Ovary (tissue), 9 donors: Measurements from ENCODE around the gene DNER. TPM values are rescaled to one million over a fixed set of nuclear protein-coding genes. Genes with fewer than 3 reads are reported as not detected.

ENCODE experiments used
- DNase-seq, 5 donors: peaks; one replicate each; pipeline ENCODE4 v3.0.0-alpha.2; 2019 to 2020
- H3K27ac ChIP-seq, 2 donors: fragments of 200-600 bp; one replicate each; pipeline versions ENCODE4 v1.5.1 to v1.8.0; 2019 to 2022
- H3K27me3 ChIP-seq: fragments of 200-600 bp; one replicate; pipeline ENCODE4 v1.8.0; 2022
- H3K36me3 ChIP-seq: fragments of 200-600 bp; sonication (generic); one replicate; pipeline ENCODE4 v1.5.1; 2019
- H3K4me1 ChIP-seq: one replicate; pipeline ENCODE4 v1.8.1; 2013; ENCODE audit warnings: mild to moderate bottlenecking, moderate library complexity; ENCODE audit not compliant: insufficient read depth
- H3K4me3 ChIP-seq: fragments of 200-600 bp; sonication (generic); one replicate; pipeline ENCODE4 v1.5.1; 2017
- H3K9me3 ChIP-seq, 2 donors: fragments of 200-600 bp in 1 of 2; sonication (generic) in 1 of 2; one replicate each; pipeline versions ENCODE4 v1.5.1 to v1.8.1; 2013 to 2019; ENCODE audit warnings: mild to moderate bottlenecking in 1 of 2, moderate library complexity in 1 of 2
- EP300 ChIP-seq: sonication (generic); formaldehyde crosslinking; IDR thresholded peaks from one replicate; pipeline ENCODE4 v1.6.1; 2017; ENCODE audit warnings: antibody characterized with exemption
- POLR2A ChIP-seq: fragments of 450-650 bp; IDR thresholded peaks from one replicate; pipeline ENCODE4 v1.6.1; 2017; ENCODE audit warnings: antibody characterized with exemption, mild to moderate bottlenecking, moderate library complexity
- WGBS, 3 donors: extraction: QIAGEN DNeasy Blood & Tissue Kit in 1 of 3; methylation state at CpG; one replicate each; pipeline versions ENCODE4 v1.1.5 to v1.1.7; 2013 to 2017; 5-methylcytosine and 5-hydroxymethylcytosine counted together
- intact Hi-C, 4 donors: fragments of 100-400 bp; cut with DNase I; formaldehyde crosslinking; loops; one replicate each; pipeline versions ENCODE4 v1.11.0 to v1.15.1; 2022 to 2023
- polyA plus RNA-seq, 2 donors: library from polyadenylated mRNA; stranded (reverse); fragments of 200-250 nt in 1 of 2; fragments of 350-450 nt in 1 of 2; fragmentation: Illumina TruSeq in 1 of 2; extraction: RNeasy Lipid Tissue Mini Kit (QIAGEN cat#74804) in 1 of 2; gene quantifications; one replicate each; pipeline ENCODE4 v1.2.3, GENCODE V29; 2013 to 2014
- total RNA-seq, 7 donors: library from RNA; depleted of rRNA in 2 of 7; stranded (reverse); fragments of >200 nt in 2 of 7; fragmentation: NEBNext Ultra II Directional in 3 of 7; extraction: Animal tissue kit (Norgen Biotek cat#: 25700) in 3 of 7; gene quantifications; one replicate each; pipeline versions ENCODE4 v1.1.0 to v1.2.4, GENCODE V29; 2016 to 2023
- TF ChIP-seq, protein P1 (sequence below), 3 donors: fragments of 450-650 bp in 2 of 3; fragments of 200-600 bp in 1 of 3; IDR thresholded peaks; one replicate each; pipeline versions ENCODE4 v1.5.1 to v1.8.0; 2016 to 2022; ENCODE audit warnings: antibody characterized with exemption in 3 of 3, mild to moderate bottlenecking in 1 of 3
- donor health status: DM: no; HTN: no; CAD: no; lungs with moderate emphysema.
- donor health status: DM: no; HTN: no; CAD: no.
- donor health status: Bipolar disorder and iron deficiency.
- donor health status: DM: yes; HTN: yes; CAD: no.
- donor health status: DM: no; HTN: no; CAD: no.
- donor health status: DM: yes; HTN: yes; CAD: no.

Gene DNER
- total and polyA plus RNA-seq, 9 donors: 0.17 to 2.7 (median 1.2) TPM; not detected in 1

DNA sequence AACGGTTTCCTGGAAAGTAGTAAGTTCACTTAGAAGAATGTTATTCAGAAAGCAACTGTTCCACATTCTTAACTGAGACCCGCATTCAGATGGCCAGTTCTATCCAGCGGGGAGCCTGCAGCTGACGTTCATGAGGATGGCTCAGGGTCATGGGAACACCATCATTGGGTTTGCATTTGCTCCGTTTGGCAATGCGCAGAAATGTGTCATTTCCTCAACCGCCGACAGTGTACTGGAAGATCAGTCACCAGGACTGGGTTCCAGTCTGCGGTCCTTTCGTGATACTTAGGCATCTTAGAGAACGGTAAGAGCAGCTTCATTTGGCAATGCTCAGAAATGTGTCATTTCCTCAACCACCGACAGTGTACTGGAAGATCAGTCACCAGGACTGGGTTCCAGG, 104.0 kb downstream of the DNER start:
- TF ChIP-seq POLR2A (no peak), EP300 (no peak)
- TF ChIP-seq, protein P1, sequence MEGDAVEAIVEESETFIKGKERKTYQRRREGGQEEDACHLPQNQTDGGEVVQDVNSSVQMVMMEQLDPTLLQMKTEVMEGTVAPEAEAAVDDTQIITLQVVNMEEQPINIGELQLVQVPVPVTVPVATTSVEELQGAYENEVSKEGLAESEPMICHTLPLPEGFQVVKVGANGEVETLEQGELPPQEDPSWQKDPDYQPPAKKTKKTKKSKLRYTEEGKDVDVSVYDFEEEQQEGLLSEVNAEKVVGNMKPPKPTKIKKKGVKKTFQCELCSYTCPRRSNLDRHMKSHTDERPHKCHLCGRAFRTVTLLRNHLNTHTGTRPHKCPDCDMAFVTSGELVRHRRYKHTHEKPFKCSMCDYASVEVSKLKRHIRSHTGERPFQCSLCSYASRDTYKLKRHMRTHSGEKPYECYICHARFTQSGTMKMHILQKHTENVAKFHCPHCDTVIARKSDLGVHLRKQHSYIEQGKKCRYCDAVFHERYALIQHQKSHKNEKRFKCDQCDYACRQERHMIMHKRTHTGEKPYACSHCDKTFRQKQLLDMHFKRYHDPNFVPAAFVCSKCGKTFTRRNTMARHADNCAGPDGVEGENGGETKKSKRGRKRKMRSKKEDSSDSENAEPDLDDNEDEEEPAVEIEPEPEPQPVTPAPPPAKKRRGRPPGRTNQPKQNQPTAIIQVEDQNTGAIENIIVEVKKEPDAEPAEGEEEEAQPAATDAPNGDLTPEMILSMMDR (IDR thresholded peaks at IDR 0.05): no peak
- Histone ChIP-seq H3K4me1 (no peaks in the 10 kb centered on the region), H3K27me3 (no peaks in the 10 kb centered on the region), H3K27ac (no peak overlapping the region), H3K36me3 (no peaks in the 10 kb centered on the region), H3K9me3 (no peaks in the 10 kb centered on the region), H3K4me3 (no peak overlapping the region)
- intact Hi-C loops: no loop called here
- DNase-seq: no peak
- WGBS, 3 donors: 95 to 96% (median 95%) methylated on average over 12 of the region's 12 CpGs

DNA sequence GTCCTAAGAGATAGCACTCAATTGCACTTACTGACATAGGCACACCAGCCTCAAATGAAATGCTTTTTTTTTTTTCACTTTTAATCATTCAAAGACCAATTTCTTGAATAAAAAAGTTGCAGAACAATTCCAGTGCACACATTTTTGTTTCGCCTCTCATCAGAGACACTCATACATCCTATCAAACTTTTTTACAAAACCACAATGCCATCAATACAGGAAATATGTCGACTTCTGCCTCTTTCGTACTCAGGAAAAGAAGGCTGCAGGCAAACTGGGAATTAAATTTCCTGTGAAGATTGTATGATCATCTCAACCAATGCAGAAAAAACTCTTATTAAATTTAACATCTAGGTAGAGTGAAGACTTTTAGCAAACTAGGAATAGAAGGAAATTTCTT, 112.4 kb downstream of the DNER start:
- intact Hi-C loops: no loop called here
- TF ChIP-seq EP300 (no peak), POLR2A (no peak)
- TF ChIP-seq, protein P1 (IDR thresholded peaks at IDR 0.05): no peak
- H3K36me3 ChIP-seq: no peaks in the 10 kb centered on the region
- no peak overlapping the region for H3K27ac ChIP-seq
- no peaks in the 10 kb centered on the region for H3K4me1 ChIP-seq
- 66 to 72% (median 69%) methylated on average over 3 of the region's 3 CpGs for WGBS, 3 donors
- H3K27me3 ChIP-seq: no peaks in the 10 kb centered on the region
- DNase-seq: no peak
- H3K4me3 ChIP-seq: no peak overlapping the region
- no peaks in the 10 kb centered on the region for H3K9me3 ChIP-seq

DNA sequence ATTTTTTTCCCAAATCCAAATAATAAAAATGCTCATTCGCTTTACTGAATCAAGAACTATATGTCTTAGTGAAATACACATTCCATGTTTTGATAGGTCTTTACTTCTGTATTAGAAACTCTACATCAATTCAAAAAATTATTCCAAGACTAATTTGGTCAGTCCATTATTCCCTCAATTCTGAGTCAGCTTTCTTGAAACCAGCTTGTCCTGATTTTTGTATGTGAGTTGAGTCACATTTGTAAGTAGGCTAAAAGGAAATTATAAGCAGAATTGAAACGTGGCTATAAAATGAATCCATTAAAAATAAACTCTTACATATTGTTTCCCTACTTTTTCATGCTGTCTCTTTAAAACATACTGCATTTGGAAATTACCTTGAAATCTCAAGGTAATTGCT, 113.0 kb downstream of the DNER start:
- Histone ChIP-seq H3K9me3 (no peaks in the 10 kb centered on the region), H3K27me3 (no peaks in the 10 kb centered on the region), H3K36me3 (no peaks in the 10 kb centered on the region), H3K4me3 (no peak overlapping the region), H3K4me1 (no peaks in the 10 kb centered on the region), H3K27ac (no peak overlapping the region)
- no peak for DNase-seq
- intact Hi-C loops: no loop called here
- WGBS, 3 donors: 65 to 72% (median 71%) methylated on average over 2 of the region's 2 CpGs
- TF ChIP-seq EP300 (no peak), POLR2A (no peak)
- TF ChIP-seq, protein P1 (IDR thresholded peaks at IDR 0.05): no peak

DNA sequence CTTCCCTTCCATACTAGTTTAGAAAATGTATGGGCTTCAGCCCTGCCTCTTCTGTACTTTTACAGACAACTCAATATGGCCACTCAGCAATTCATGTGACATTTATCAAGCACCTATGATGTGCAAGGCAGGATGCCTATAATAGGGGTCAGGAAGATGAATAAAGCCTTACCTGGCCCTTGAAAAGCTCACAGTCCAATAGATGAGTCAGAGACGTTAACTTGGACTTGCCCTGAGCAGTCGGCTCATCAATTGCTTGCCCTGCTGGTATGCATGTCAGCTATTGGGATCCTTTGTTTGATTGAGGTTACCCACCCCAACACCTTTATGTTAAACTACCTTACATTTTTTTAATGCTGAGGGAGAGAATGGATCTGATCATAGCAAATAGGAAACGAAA, 116.1 kb downstream of the DNER start:
- intact Hi-C loops: no loop called here
- H3K9me3 ChIP-seq: no peaks in the 10 kb centered on the region
- DNase-seq: no peak
- TF ChIP-seq, protein P1 (IDR thresholded peaks at IDR 0.05): no peak
- TF ChIP-seq POLR2A: no peak
- TF ChIP-seq EP300: no peak
- H3K4me3 ChIP-seq: no peak overlapping the region
- H3K27ac ChIP-seq: no peak overlapping the region
- H3K27me3 ChIP-seq: no peaks in the 10 kb centered on the region
- no peaks in the 10 kb centered on the region for H3K36me3 ChIP-seq
- no peaks in the 10 kb centered on the region for H3K4me1 ChIP-seq
- WGBS, 3 donors: 58 to 89% (median 85%) methylated on average over 3 of the region's 3 CpGs

DNA sequence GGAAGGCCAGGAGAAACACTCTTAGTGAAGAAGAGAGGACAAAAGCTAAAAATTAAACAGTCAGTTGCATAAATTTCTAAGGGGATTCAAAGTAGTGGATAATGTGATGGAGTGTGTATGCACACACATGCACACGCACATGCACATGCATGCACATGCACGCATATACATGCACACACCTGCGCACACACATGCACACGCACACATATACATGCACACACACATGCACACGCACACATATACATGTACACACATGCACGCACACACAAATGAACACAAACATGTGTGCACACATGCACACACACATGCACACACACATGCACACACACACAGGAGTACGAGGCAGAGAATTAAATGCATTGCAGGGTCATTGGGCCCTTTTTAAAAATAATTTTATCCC, 117.6 kb downstream of the DNER start:
- Histone ChIP-seq H3K4me3 (no peak overlapping the region), H3K27me3 (no peaks in the 10 kb centered on the region), H3K4me1 (no peaks in the 10 kb centered on the region), H3K27ac (no peak overlapping the region), H3K9me3 (no peaks in the 10 kb centered on the region), H3K36me3 (no peaks in the 10 kb centered on the region)
- DNase-seq: no peak
- intact Hi-C loops: no loop called here
- TF ChIP-seq POLR2A (no peak), EP300 (no peak)
- TF ChIP-seq, protein P1 (IDR thresholded peaks at IDR 0.05): no peak
- 53 to 64% (median 61%) methylated on average over 7 of the region's 7 CpGs for WGBS, 3 donors
